Activated CD4-positive, alpha-beta T cell treated with anti-CD3 and anti-CD28 coated beads, Interleukin-2, amount 10 ng/mL, durations not matched to agents 24 days and 14 days (primary cell): ENCODE results near the gene PLCB2. TPM values are rescaled to one million over a fixed set of nuclear protein-coding genes. Genes with fewer than 3 reads are reported as not detected.

Source experiments
- DNase-seq: peaks from one replicate; pipeline ENCODE4 v3.0.0; 2022
- H3K27ac Mint-ChIP-seq: one replicate; pipeline ENCODE4 v1.8.0; 2022; ENCODE audit warnings: mild to moderate bottlenecking, mixed read lengths
- H3K27me3 Mint-ChIP-seq: one replicate; pipeline ENCODE4 v1.8.0; 2022; ENCODE audit warnings: mixed read lengths
- H3K36me3 Mint-ChIP-seq: one replicate; pipeline ENCODE4 v1.8.0; 2022; ENCODE audit warnings: low read depth, mild to moderate bottlenecking, mixed read lengths
- H3K4me1 Mint-ChIP-seq: one replicate; pipeline ENCODE4 v1.8.0; 2021; ENCODE audit warnings: mixed read lengths
- H3K4me3 Mint-ChIP-seq: one replicate; pipeline ENCODE4 v1.8.0; 2022; ENCODE audit warnings: mild to moderate bottlenecking, moderate library complexity, mixed read lengths
- H3K9me3 Mint-ChIP-seq: one replicate; pipeline ENCODE4 v1.8.0; 2021; ENCODE audit warnings: mixed read lengths
- intact Hi-C: fragments of 100-400 bp; cut with micrococcal nuclease; formaldehyde crosslinking; loops from one replicate; pipeline ENCODE4 v1.15.1; 2023
- total RNA-seq: library from RNA; stranded (reverse); gene quantifications from 2 replicates; pipeline ENCODE4 v1.2.3, GENCODE V29; 2022

Gene PLCB2
- 82.7 and 95.7 TPM in 2 replicates for total RNA-seq

- Mint-ChIP-seq H3K27me3 (peaks cover 11% of the 10 kb centered on the region), H3K4me3 (peak within 1 kb of the TSS; percentile 92), H3K27ac (peak within 1 kb of the TSS; percentile 98), H3K36me3 (peaks cover 11% of the 10 kb centered on the region), H3K4me1 (peaks cover 31% of the 10 kb centered on the region), H3K9me3 (no peaks in the 10 kb centered on the region)
- DNase-seq: peak; percentile 91
- intact Hi-C loops: loop anchor here (2.0 kb wide), 1 partner anchor 15 kb away; the partner anchor contains the start of gene INAFM2
Measured at GRCh38 chr15:40307421-40308211, at the start of gene PLCB2. TSS of gene PLCB2 (minus strand) at chr15:40307935. CDS start at chr15:40307672, 263 bp downstream.

GRCh38 chr15:40357246-40357645 lies 49.5 kb upstream of the PLCB2 start:
- Mint-ChIP-seq H3K4me3 (peak overlapping the region; percentile 82), H3K27me3 (peaks cover 34% of the 10 kb centered on the region), H3K36me3 (no peaks in the 10 kb centered on the region), H3K4me1 (peaks cover 21% of the 10 kb centered on the region), H3K9me3 (no peaks in the 10 kb centered on the region), H3K27ac (no peak overlapping the region)
- intact Hi-C loops: no loop called here
- DNase-seq: no peak

DNA sequence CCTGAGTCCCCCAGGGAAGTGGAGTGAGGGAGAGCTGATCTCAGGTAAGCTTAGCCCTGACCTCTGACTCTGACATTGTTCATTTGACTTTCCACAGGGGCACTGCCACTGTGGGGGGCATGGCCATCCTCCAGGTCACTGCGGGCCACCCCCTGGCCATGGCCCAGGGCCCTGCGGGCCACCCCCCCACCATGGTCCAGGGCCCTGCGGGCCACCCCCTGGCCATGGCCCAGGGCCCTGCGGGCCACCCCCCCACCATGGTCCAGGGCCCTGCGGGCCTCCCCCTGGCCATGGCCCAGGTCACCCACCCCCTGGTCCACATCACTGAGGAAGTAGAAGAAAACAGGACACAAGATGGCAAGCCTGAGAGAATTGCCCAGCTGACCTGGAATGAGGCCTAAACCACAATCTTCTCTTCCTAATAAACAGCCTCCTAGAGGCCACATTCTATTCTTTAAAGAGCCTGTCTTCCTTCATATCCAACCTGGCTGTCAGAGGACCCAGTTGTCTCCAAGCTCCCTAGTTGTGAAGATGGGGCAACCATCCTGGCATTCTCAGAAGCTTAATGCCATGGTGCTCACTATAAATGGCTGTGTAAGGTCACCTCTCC lies 48.3 kb upstream of the PLCB2 start:
- Mint-ChIP-seq H3K36me3 (no peaks in the 10 kb centered on the region), H3K4me1 (peaks cover 21% of the 10 kb centered on the region), H3K27ac (no peak overlapping the region), H3K27me3 (peaks cover 34% of the 10 kb centered on the region), H3K4me3 (no peak overlapping the region), H3K9me3 (no peaks in the 10 kb centered on the region)
- DNase-seq: no peak
- intact Hi-C loops: no loop called here

GRCh38 chr15:40354408-40355171 lies 46.9 kb upstream of the PLCB2 start:
- Mint-ChIP-seq H3K27ac (no peak overlapping the region), H3K36me3 (no peaks in the 10 kb centered on the region), H3K27me3 (peaks cover 34% of the 10 kb centered on the region), H3K4me1 (peaks cover 20% of the 10 kb centered on the region), H3K9me3 (no peaks in the 10 kb centered on the region), H3K4me3 (no peak overlapping the region)
- intact Hi-C loops: no loop called here
- DNase-seq: no peak

GRCh38 chr15:40353697-40354096 lies 46.0 kb upstream of the PLCB2 start:
- H3K4me3 Mint-ChIP-seq: no peak overlapping the region

DNA sequence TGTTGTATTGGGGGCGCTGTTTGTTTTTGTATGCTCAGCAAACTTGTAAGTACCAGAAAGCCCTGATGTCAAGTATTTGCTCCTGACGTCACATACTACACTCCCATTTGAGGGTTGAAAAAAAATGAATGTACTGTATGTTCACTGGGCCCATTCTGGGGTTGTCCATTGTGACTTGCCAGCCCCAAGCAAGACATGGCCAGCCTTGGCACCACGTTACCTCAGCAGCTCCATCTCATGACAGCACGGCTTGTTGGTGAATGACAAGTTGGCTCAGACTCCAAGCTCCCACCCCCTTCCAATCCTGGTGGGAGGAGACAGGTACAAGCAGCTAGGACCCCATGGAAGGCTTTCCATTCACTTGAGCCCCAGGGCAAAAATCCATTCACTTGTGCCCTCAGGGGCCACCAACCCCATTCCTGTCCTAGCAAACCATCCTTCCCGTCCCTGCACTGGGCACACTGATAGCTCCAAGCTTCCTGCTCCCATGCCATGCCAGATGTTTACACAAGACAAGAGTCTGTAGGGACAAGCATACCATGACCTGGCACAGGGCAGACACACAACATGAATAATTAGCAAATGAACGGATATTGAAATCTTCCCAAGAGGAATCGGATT lies 44.7 kb upstream of the PLCB2 start:
- intact Hi-C loops: no loop called here
- H3K36me3 Mint-ChIP-seq: no peaks in the 10 kb centered on the region
- no peak overlapping the region for H3K27ac Mint-ChIP-seq
- peaks cover 8% of the 10 kb centered on the region for H3K4me1 Mint-ChIP-seq
- no peak overlapping the region for H3K4me3 Mint-ChIP-seq
- peaks cover 28% of the 10 kb centered on the region for H3K27me3 Mint-ChIP-seq
- DNase-seq: no peak
- H3K9me3 Mint-ChIP-seq: no peaks in the 10 kb centered on the region

More at GRCh38 chr15:40353697-40354096, 46.0 kb upstream of the PLCB2 start:
- Mint-ChIP-seq H3K9me3 (no peaks in the 10 kb centered on the region), H3K4me1 (peaks cover 13% of the 10 kb centered on the region), H3K27me3 (peaks cover 30% of the 10 kb centered on the region), H3K27ac (no peak overlapping the region), H3K36me3 (no peaks in the 10 kb centered on the region)
- DNase-seq: no peak
- intact Hi-C loops: no loop called here

DNA sequence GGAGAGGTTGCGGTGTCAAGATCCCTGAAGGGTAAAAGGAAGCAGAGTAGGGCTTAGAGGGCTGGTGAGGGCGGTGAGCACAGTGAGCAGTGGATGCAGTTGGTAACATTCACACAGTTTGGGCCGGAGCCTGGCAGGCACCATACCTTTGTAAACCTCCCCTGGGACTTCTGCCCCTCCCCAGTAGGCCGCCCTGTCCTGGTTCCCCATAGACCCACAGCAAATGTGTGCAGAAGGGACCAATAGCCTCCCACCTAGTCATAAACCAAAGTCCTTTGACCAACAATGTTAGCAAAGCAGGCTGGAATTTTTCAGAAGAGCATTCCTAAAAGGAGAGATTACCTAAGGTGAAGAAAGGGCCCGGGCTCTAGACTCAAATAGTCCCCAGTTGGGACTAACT lies 41.4 kb upstream of the PLCB2 start:
- no peaks in the 10 kb centered on the region for H3K36me3 Mint-ChIP-seq
- no peaks in the 10 kb centered on the region for H3K4me1 Mint-ChIP-seq
- peaks cover 6% of the 10 kb centered on the region for H3K27me3 Mint-ChIP-seq
- no peak for DNase-seq
- intact Hi-C loops: no loop called here
- no peak overlapping the region for H3K27ac Mint-ChIP-seq
- no peak overlapping the region for H3K4me3 Mint-ChIP-seq
- H3K9me3 Mint-ChIP-seq: no peaks in the 10 kb centered on the region

- no peak overlapping the region for H3K27ac Mint-ChIP-seq
- no peaks in the 10 kb centered on the region for H3K36me3 Mint-ChIP-seq
- no peaks in the 10 kb centered on the region for H3K9me3 Mint-ChIP-seq
- no peak for DNase-seq
- intact Hi-C loops: no loop called here
- H3K4me3 Mint-ChIP-seq: no peak overlapping the region
- peaks cover under 1% of the 10 kb centered on the region for H3K4me1 Mint-ChIP-seq
- no peaks in the 10 kb centered on the region for H3K27me3 Mint-ChIP-seq
Measured at GRCh38 chr15:40348474-40348870, 40.7 kb upstream of the PLCB2 start.

- Mint-ChIP-seq H3K4me1 (peaks cover 2% of the 10 kb centered on the region), H3K27me3 (no peaks in the 10 kb centered on the region), H3K36me3 (no peaks in the 10 kb centered on the region), H3K4me3 (no peak overlapping the region), H3K9me3 (no peaks in the 10 kb centered on the region), H3K27ac (no peak overlapping the region)
- intact Hi-C loops: no loop called here
- DNase-seq: no peak
Measured at GRCh38 chr15:40347559-40348473, 40.1 kb upstream of the PLCB2 start.

GRCh38 chr15:40346579-40347558 lies 39.1 kb upstream of the PLCB2 start:
- no peaks in the 10 kb centered on the region for H3K9me3 Mint-ChIP-seq
- no peak overlapping the region for H3K27ac Mint-ChIP-seq
- no peak for DNase-seq
- no peaks in the 10 kb centered on the region for H3K36me3 Mint-ChIP-seq
- no peaks in the 10 kb centered on the region for H3K27me3 Mint-ChIP-seq
- intact Hi-C loops: no loop called here
- peaks cover 2% of the 10 kb centered on the region for H3K4me1 Mint-ChIP-seq
- H3K4me3 Mint-ChIP-seq: no peak overlapping the region

GRCh38 chr15:40345867-40346578 lies 38.3 kb upstream of the PLCB2 start:
- peaks cover 2% of the 10 kb centered on the region for H3K4me1 Mint-ChIP-seq
- H3K27me3 Mint-ChIP-seq: no peaks in the 10 kb centered on the region
- DNase-seq: no peak
- intact Hi-C loops: no loop called here
- H3K9me3 Mint-ChIP-seq: no peaks in the 10 kb centered on the region
- no peak overlapping the region for H3K27ac Mint-ChIP-seq
- no peaks in the 10 kb centered on the region for H3K36me3 Mint-ChIP-seq
- H3K4me3 Mint-ChIP-seq: no peak overlapping the region
